ENCODE measurements around the gene SLC12A9.

DNA sequence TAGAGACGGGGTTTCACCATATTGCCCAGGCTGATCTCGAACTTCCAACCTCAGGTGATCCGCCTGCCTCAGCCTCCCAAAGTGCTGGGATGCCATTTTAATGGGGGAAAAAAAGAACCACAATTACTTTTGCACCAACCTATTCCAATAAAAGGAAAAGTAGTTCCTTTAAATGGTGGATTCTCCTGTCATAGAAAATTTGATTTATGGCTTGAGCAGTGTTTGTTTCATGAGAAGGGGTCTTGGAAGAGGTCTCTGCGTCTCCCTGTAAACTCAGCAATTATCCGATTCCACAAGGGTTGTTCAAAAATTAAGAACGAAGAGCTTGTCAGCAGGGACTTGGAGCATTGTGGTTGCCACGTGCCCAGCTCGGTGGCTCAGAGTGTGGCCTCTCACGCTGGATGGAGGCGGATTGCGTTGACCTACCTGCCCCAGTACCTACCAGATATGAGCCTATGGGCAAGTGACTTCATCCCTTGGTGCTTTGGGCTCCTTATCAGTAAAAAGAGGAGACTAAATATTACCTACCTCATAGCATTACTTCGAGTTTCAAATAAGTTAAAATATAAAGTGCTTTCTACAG lies 11.8 kb downstream of the SLC12A9 start:
- TF ChIP-seq POLR2A (IDR thresholded peaks at IDR 0.05), result no peak
- TF ChIP-seq, protein P1, sequence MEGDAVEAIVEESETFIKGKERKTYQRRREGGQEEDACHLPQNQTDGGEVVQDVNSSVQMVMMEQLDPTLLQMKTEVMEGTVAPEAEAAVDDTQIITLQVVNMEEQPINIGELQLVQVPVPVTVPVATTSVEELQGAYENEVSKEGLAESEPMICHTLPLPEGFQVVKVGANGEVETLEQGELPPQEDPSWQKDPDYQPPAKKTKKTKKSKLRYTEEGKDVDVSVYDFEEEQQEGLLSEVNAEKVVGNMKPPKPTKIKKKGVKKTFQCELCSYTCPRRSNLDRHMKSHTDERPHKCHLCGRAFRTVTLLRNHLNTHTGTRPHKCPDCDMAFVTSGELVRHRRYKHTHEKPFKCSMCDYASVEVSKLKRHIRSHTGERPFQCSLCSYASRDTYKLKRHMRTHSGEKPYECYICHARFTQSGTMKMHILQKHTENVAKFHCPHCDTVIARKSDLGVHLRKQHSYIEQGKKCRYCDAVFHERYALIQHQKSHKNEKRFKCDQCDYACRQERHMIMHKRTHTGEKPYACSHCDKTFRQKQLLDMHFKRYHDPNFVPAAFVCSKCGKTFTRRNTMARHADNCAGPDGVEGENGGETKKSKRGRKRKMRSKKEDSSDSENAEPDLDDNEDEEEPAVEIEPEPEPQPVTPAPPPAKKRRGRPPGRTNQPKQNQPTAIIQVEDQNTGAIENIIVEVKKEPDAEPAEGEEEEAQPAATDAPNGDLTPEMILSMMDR (IDR thresholded peaks at IDR 0.05), result no peak
